UCSD-AML1 (cell line): ENCODE measurements around the gene SFRP5.

ENCODE experiments used
- DNase-seq: peaks from one replicate; lab custom pipeline; 2025; ENCODE audit not compliant: unreplicated experiment; lab: John Stamatoyannopoulos, UW

Gene SFRP5

DNA sequence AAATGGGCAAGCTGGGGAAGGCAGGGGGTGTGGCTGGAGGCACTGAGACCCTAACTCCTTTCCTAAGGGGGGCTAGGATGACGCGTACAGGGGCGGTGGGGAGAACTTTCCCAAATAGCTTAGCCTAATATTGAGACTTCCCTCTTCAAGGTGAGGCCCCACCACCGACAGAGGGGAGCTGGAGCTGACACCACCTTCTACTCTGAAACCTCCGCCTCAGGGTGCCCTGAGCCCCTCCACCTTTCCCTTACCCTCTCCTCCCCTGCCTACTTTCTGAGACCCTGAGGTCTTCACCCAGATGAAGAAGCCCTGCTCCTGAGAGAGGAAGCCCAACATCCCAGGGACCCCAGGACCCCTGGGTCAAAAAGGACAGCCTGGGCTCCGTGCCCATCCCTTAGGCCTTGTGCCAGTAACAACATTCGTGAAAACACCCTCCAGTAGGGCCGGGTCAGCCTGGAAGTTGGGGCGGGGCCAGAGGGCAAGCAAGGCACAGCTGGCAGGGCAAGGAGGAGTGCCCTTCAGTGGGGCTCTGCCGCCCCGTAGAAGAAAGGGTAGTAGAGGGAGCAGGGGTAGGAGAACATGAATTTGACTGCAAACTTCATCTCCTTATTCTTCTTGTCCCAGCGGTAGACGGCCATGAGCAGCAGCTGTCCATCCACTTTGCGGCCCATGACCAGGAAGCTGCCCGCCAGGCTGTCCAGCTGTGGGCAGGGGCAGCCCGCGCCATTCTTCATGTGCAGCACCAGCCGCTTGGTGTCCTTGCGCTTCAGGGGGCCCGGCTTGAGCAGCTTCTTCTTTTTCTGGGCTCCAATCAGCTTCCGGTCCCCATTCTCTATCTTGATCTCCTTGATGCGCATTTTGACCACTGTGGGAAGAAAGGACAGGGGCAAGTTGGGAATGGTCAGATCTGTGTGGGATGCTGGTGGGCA is 4.5 kb downstream of the SFRP5 start:
- DNase-seq = no peak

DNA sequence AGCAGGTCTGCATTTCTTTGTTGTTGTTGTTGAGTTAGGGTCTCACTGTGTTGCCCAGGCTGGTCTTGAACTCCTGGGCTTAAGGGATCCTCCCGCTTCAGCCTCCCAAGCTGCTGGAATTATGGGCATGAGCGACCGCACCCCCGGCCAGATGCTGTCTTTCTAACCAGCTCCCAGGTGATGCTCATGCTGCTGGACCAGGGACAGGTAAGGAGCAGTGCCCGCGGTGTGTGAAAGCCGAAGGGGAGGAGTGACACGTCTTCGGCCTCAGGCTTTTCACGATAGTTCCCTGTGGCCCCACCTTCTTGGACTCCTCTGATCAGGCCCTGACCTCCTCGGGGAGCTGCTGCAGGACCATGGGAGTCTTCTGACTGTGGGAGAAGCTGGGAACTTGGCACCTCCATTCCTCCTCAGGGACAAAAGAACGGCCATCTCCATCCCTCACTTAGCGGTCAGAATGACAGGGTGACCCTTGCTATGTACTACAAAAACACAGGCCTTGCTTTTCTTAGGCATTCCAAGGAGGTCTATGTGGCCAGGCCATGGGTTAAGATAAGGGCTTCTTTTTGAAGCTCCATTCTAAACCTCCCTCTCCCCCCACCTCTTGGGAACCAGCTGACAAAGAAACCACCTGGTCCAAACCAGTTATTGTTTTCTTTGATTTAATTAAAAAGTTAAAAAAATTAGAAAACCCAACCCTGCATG is 5.5 kb downstream of the SFRP5 start:
- DNase-seq = no peak

DNA sequence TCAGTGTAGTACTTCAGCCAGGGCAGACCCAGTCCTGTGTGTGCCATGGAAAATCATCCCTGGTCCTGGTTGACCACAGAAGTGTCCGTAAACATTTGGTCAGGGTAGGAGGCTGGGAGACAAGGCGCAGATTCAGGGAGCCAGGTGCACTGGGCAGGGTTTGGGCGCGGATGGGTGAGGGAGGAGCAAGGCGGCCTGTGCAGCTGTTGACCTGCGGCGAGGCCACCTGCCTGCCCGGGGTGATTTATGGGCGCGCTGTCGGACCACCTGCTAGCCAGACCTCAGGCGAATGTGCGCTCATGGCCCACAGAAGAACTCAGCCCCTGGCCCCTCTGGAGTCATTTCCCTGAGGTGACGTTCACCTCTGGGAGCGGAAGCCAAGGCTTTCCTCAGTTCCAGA is 6.6 kb downstream of the SFRP5 start:
- no peak for DNase-seq

DNA sequence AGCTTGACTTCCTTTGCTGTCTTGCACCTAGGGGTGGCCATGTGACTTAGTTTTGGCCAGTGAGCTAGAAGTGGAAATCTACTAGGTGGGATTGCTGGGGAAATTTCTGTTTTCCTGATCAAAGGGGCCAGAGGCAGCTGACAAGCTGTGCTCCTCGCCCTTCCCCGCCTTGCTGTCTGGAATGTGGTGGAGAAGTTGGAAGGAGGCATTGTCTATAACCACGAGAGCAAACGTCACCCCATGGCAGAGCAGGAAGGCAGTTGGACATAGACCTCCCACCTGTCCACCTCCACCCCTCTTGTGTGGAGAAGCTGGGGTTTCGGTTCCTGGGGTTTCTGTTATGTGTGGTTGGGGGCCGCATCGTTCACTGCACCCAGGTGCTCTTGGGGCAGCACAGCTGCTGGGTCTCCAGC is 7.3 kb downstream of the SFRP5 start:
- no peak for DNase-seq

DNA sequence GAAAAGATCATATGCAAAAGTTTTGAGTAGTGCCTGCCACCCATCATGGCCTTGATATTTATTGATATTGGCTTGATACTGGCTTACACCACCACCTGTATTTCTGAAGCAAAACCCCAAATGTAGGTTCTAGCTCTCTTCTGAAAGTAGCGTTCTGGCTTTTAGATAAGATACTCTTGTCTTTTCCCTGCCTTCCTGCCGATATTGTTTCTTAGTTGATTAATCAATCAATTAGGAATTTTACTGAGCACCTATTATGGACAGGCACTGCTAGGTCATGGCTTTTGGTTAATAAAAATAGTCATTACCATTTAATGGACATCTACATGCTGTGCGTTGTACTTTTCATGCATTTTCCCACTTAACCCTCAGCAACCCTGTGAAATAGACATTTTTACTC is 7.9 kb downstream of the SFRP5 start:
- no peak for DNase-seq

DNA sequence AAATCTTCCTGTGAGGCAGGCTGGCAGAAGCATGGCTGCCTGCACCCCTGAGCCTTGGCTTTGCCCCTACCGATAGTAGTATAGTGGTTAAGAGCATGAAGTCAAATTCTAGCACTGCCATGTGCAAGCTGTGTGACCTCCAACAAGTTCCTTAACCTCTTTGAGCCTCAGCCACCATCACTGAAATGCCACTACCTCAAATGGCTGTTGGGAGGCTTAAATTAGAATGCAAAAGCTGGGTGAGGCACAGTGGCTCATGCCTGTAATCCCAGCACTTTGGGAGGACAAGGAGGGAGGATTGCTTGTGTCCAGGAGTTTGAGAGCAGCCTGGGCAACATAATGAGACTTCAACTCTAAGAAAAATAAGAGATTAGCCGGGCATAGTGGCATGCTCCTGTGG is 8.4 kb downstream of the SFRP5 start:
- DNase-seq = no peak

GRCh38 chr10:97762816-97763215 is 9.0 kb downstream of the SFRP5 start:
- no peak for DNase-seq

GRCh38 chr10:97762056-97762455 is 9.7 kb downstream of the SFRP5 start:
- no peak for DNase-seq

DNA sequence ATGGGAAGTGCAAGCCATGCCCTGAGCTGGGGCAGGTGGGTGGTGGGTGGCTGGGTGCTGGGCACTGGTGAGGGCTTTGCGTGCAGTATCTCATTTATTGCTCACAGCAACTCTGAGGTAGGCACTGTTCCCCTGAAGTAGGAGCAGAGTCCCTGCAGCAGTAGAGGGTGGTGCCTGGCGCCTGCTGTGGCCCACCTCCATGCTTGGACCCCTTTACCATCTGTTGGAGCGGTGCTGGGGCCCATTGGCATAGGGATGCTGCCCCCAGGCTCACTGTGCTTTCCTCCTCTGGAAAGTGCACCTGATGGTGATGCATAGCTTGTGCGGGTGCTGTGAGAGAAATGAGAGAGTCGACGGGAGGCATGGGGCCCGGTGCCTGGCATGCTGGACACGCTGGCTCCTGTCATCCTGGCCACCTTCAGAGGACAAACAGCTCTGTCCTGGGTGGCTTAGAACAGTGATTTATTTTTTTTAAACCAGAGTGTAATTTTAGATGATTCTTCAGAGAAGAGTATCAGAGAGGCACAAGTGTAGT is 10.4 kb downstream of the SFRP5 start:
- no peak for DNase-seq

GRCh38 chr10:97760461-97761257 is 11.1 kb downstream of the SFRP5 start:
- DNase-seq = no peak

- no peak for DNase-seq
Observed at GRCh38 chr10:97759946-97760345, 11.9 kb downstream of the SFRP5 start.

DNA sequence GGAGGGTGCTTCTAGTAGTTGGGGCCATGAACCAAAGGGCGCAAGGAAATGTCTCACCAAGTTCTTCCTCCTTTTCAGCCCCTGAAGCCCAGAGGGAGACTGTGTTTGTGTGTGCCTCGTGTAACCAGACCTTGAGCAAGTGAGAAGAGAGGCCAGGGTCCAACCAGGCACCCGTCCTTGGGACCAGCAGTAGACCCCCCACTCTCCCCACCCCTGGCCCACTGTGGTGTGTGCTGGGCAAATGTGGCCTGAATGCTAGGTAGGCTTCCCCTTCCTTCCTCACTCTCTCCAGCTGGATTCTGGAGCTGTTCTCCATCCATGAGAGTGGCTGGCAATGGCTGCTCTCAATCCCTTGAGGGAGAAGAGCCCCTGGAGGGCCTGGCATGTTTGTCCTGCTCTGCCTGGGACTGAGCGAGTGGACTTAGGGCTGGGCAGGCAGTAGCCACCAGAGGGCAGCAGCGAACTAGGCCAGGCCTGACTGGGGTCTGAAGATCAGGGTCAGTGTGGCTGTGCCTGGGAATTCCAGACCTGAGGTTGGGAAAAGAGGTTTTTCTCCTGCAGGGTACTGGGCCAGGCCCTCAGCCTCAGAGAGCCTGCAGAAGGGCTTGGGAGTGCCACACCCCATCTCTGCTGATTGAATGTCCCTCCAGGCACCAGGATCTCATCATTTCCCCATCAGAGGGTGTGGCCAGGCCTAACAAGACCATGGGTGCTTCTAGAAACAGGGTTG is 12.5 kb downstream of the SFRP5 start:
- DNase-seq = peak; percentile 67

DNA sequence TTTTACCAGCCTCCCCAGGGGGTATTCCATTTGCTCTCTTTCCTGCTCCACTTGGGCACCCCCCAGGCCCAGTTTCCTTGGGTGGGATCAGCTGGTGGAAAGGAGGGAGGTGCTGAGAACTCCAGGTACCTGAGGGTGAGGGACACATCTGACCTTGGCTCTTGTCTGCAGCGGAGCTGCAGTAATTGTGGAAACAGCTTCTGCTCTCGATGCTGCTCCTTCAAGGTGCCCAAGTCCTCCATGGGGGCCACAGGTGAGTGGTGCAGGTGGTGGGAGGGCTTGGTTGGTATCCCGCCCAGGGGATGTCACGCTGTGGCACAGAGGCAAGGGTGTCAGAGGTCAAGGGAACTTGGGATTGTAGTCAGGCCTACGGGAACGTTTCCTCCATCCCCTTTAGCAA is 14.3 kb downstream of the SFRP5 start:
- no peak for DNase-seq

DNA sequence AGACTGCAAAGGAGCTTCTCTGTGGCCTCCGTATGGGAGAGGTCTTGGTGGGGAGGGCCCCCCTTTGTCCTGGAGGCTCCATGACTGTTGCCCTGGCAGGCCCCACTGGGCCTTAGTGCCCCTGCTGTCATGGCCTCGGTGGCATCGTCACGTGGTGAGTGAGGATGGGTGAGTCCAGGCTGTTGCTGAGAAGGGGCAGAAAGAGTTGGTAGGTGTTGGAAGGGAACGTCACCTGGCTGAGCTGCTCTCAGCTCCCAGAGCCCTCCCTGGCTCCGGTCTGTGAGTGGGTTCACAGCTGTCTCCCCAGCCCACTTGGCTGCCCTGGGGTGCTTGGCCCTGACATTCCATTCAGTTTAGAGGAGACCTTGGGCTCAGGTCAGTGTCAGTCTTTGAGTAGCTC is 16.1 kb downstream of the SFRP5 start:
- DNase-seq = no peak

GRCh38 chr10:97754726-97755125 is 17.1 kb downstream of the SFRP5 start:
- DNase-seq = no peak

- DNase-seq = no peak
Observed at GRCh38 chr10:97752956-97753355, 18.8 kb downstream of the SFRP5 start.

GRCh38 chr10:97748116-97748515 is 23.7 kb downstream of the SFRP5 start:
- DNase-seq = no peak

- no peak for DNase-seq
Observed at GRCh38 chr10:97747573-97747972, 24.2 kb downstream of the SFRP5 start.

DNA sequence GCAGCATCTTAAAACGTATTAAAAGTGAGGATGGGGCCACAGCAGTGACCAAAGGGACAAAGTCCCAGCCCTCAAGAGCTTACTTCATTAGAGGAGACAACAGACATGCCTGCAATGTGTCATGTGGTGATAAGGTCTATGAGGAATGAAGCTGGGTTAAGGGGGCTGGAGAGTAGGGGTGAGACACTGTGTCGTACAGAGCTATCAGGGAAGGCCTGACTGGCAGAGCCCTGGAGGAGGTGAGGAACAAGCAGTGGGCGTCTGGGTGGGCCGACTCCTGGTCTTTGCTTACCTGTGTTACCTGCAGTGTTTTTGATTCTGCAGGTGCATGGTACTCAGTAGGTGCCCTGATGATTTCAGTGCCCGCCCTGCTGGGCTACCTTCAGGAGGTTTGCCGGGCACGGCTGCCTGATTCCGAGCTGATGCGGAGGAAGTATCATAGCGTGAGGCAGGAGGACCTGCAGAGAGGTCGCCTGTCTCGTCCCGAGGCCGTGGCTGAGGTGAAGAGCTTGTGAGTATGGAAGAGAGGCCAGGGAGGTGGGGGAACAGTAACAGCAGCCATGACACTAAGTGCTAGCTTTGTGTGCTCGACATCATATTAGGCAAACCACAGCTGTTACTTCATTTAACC is 27.3 kb downstream of the SFRP5 start:
- no peak for DNase-seq
